ENCODE results near the gene PHF19.
A peak's percentile ranks its signal among the peaks of the same experiment; 100 is the strongest.

DNA sequence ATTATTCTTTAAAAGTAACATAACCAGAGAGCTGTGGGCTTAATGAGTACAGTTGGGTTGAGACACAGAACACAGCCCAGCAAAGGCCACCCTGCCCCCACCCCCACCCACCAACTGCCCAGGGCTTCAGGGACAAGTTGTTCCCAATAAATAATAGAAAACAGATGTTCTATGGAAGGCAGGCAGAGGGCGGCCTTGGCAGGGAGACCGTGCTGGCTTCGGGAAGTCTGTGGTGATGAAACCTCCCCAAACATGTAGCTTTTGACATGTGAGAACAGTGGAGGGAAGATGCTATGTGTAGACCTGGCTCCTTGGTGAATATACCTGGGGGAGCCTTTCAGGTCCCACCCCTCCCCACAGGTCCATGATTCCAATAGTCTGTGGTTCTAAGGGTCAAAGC, 39.6 kb upstream of the PHF19 start:
- TF ChIP-seq, protein P1, sequence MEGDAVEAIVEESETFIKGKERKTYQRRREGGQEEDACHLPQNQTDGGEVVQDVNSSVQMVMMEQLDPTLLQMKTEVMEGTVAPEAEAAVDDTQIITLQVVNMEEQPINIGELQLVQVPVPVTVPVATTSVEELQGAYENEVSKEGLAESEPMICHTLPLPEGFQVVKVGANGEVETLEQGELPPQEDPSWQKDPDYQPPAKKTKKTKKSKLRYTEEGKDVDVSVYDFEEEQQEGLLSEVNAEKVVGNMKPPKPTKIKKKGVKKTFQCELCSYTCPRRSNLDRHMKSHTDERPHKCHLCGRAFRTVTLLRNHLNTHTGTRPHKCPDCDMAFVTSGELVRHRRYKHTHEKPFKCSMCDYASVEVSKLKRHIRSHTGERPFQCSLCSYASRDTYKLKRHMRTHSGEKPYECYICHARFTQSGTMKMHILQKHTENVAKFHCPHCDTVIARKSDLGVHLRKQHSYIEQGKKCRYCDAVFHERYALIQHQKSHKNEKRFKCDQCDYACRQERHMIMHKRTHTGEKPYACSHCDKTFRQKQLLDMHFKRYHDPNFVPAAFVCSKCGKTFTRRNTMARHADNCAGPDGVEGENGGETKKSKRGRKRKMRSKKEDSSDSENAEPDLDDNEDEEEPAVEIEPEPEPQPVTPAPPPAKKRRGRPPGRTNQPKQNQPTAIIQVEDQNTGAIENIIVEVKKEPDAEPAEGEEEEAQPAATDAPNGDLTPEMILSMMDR (IDR thresholded peaks at IDR 0.05 in 4 of 5, conservative IDR thresholded peaks at IDR 0.05 in 1 of 5), result peak in 1 of 5 experiments; percentile 17
- TF ChIP-seq POLR2A (IDR thresholded peaks at IDR 0.05), result no peak
